Gastrocnemius medialis (tissue), 4 donors: Measurements from ENCODE around the gene SLC66A3.

ENCODE experiments used
- POLR2A ChIP-seq, 2 donors: fragments of 450-650 bp; IDR thresholded peaks; one replicate each; pipeline ENCODE4 v1.6.1; 2017; ENCODE audit warnings: antibody characterized with exemption in 2 of 2, mild to moderate bottlenecking in 2 of 2, moderate library complexity in 2 of 2
- TF ChIP-seq, protein P1 (sequence below), 5 experiments: fragments of 450-650 bp in 3 of 5; fragments of 200-600 bp in 2 of 5; sonication (generic) in 2 of 5; IDR thresholded peaks in 4 of 5; conservative IDR thresholded peaks in 1 of 5; 1 replicate in 4 of 5; 2 replicates in 1 of 5; pipeline ENCODE4 v1.5.1; 2016 to 2019; ENCODE audit warnings: antibody characterized with exemption in 5 of 5, mild to moderate bottlenecking in 3 of 5, moderate library complexity in 3 of 5

DNA sequence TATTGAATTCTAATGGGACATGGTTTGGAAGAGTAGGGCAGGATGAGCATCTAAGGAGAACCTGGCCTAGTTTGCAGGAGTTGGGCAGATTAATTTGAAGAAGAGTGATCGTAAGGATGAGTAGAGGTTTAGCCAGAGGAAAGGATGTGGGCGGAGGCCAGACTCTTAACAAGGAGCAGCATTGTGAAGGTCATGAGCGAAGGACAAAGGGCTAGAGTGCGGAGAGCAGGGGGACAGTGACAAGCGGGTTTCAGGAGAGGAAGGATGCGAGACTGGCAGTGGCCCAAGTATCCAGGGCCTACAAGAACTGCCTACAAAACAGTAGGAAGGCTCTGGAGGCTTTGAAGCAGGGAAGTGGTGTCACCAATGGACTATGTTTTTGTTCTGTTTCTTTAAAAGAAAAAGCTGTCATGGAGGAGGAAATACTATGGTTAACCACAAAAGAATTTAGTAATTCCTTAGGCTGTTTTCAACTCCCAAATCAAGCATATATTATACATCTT lies 20.1 kb downstream of the SLC66A3 start:
- TF ChIP-seq POLR2A (IDR thresholded peaks at IDR 0.05) = no peak
- TF ChIP-seq, protein P1, sequence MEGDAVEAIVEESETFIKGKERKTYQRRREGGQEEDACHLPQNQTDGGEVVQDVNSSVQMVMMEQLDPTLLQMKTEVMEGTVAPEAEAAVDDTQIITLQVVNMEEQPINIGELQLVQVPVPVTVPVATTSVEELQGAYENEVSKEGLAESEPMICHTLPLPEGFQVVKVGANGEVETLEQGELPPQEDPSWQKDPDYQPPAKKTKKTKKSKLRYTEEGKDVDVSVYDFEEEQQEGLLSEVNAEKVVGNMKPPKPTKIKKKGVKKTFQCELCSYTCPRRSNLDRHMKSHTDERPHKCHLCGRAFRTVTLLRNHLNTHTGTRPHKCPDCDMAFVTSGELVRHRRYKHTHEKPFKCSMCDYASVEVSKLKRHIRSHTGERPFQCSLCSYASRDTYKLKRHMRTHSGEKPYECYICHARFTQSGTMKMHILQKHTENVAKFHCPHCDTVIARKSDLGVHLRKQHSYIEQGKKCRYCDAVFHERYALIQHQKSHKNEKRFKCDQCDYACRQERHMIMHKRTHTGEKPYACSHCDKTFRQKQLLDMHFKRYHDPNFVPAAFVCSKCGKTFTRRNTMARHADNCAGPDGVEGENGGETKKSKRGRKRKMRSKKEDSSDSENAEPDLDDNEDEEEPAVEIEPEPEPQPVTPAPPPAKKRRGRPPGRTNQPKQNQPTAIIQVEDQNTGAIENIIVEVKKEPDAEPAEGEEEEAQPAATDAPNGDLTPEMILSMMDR (IDR thresholded peaks at IDR 0.05 in 4 of 5, conservative IDR thresholded peaks at IDR 0.05 in 1 of 5) = no peak
